Measurements from ENCODE around the gene GPC5. TPM values are rescaled to one million over a fixed set of nuclear protein-coding genes. Genes with fewer than 3 reads are reported as not detected.

The GPC5 gene
- total and polyA plus RNA-seq, 4 donors = 0.51 to 22.4 (median 2.0) TPM

DNA sequence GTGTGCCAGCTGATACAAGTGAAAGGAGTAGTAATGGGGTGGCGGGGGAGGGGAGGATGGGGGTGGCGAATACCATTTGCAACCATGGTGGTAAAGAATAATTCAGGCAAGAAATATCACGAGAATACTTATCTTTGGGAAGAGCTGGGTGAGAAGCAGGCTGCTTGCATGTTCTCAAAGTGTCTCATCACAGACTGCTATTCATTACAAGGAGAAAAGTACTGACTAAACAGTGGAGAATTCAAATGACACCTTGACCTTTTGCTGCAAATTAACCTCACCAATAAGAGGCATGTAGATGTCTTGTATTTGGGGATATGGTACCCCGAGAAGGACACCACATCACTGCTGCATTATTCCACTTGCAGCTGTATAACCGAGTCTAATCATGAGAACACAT, 1242.5 kb downstream of the GPC5 start (continued):
- TF ChIP-seq, protein P1, sequence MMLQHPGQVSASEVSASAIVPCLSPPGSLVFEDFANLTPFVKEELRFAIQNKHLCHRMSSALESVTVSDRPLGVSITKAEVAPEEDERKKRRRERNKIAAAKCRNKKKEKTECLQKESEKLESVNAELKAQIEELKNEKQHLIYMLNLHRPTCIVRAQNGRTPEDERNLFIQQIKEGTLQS (IDR thresholded peaks at IDR 0.05) = no peak
- TF ChIP-seq TAF1 (conservative IDR thresholded peaks at IDR 0.05) = no peak
- TF ChIP-seq FOXA2 (IDR thresholded peaks at IDR 0.05) = no peak
- TF ChIP-seq GABPA (IDR thresholded peaks at IDR 0.05 in 1 of 2, conservative IDR thresholded peaks at IDR 0.05 in 1 of 2) = no peak
- TF ChIP-seq RXRA (IDR thresholded peaks at IDR 0.05) = no peak
- TF ChIP-seq RAD21 (IDR thresholded peaks at IDR 0.05) = no peak
- TF ChIP-seq FOXA1 (IDR thresholded peaks at IDR 0.05) = no peak
- TF ChIP-seq JUND (IDR thresholded peaks at IDR 0.05) = no peak
- TF ChIP-seq YY1 (IDR thresholded peaks at IDR 0.05) = no peak

DNA sequence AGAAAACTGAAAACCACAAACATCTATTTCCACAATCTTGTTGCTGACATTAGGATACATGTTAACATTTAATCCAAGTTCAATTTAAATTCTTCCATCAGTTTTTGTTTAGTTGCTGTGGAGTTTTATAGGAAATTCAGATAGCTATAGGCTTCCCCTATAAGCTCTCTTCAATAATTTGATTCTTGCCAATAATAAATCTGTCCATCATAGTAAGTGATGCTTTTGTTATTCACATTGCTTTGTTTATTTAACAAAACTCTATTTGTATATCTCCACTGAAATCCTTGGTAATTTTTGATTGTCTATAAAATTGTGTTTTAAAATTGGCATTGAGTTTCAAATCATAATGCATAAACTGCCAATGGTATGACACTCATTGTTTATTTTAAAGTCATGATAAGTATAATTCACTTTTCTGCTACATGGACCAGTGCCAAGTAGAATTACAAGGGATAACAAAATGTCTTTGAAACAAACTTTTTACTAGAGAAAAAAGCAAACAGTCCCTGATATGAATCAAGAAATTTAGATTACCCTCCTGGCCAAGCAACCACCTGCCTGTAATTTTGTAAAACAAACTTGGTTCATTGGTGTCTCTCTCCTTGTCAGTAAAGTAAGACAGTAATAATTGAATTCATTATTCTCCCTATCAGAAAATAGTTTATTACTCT, 1250.9 kb downstream of the GPC5 start:
- no peak for TF ChIP-seq EGR1 (IDR thresholded peaks at IDR 0.05; ENCODE audit: low read depth in 2 of 2)
- Histone ChIP-seq H3K4me3 (ENCODE audit: low read depth in 1 of 3, low read length in 3 of 3) (no peak overlapping the region), H3K27me3 (ENCODE audit: control insufficient read depth in 4 of 4, insufficient read depth in 4 of 4, low read length in 3 of 4) (no peaks in the 10 kb centered on the region), H3K27ac (ENCODE audit: low read depth in 1 of 2, low read length in 2 of 2) (no peak overlapping the region), H3K9me3 (ENCODE audit: control insufficient read depth in 4 of 4, low read length in 3 of 4) (no peaks in the 10 kb centered on the region), H3K36me3 (ENCODE audit: control insufficient read depth in 4 of 4, insufficient read depth in 3 of 4, low read depth in 1 of 4, low read length in 3 of 4) (no peaks in the 10 kb centered on the region), H3K9ac (ENCODE audit: low read depth in 1 of 2, low read length in 2 of 2) (no peak overlapping the region), H3K4me1 (ENCODE audit: control insufficient read depth in 4 of 4, insufficient read depth in 4 of 4, low read length in 3 of 4) (no peaks in the 10 kb centered on the region)
- DNase-seq (ENCODE audit: low spot score) = no peak

DNA sequence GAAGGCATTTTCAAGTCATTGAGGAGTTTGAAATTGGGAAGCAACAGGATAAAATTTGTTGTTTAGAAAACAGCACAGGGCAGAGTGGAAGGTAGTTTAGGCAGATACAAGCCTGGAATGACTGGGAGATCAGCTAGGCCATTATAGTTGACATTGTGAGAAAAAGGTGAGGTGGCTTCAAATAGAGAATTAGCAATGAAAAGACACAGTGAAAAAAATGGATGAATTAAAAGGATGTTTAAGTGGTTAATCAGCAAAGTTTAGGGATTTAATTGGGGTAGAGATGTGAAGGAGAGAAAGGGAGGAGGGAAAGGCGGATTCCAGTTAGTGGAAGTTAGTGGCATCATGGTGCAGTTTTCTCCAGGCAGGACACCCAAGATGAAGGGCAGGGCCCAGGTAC, 1257.7 kb downstream of the GPC5 start:
- Histone ChIP-seq H3K9ac (ENCODE audit: low read depth in 1 of 2, low read length in 2 of 2) (no peak overlapping the region), H3K4me3 (ENCODE audit: low read depth in 1 of 3, low read length in 3 of 3) (no peak overlapping the region), H3K27me3 (ENCODE audit: control insufficient read depth in 4 of 4, insufficient read depth in 4 of 4, low read length in 3 of 4) (no peaks in the 10 kb centered on the region), H3K4me1 (ENCODE audit: control insufficient read depth in 4 of 4, insufficient read depth in 4 of 4, low read length in 3 of 4) (no peaks in the 10 kb centered on the region), H3K9me3 (ENCODE audit: control insufficient read depth in 4 of 4, low read length in 3 of 4) (no peaks in the 10 kb centered on the region), H3K36me3 (ENCODE audit: control insufficient read depth in 4 of 4, insufficient read depth in 3 of 4, low read depth in 1 of 4, low read length in 3 of 4) (no peaks in the 10 kb centered on the region), H3K27ac (ENCODE audit: low read depth in 1 of 2, low read length in 2 of 2) (no peak overlapping the region)
- WGBS = 83% methylated on average over 1 of the region's 1 CpG
- DNase-seq (ENCODE audit: low spot score) = no peak
- TF ChIP-seq, protein P2, sequence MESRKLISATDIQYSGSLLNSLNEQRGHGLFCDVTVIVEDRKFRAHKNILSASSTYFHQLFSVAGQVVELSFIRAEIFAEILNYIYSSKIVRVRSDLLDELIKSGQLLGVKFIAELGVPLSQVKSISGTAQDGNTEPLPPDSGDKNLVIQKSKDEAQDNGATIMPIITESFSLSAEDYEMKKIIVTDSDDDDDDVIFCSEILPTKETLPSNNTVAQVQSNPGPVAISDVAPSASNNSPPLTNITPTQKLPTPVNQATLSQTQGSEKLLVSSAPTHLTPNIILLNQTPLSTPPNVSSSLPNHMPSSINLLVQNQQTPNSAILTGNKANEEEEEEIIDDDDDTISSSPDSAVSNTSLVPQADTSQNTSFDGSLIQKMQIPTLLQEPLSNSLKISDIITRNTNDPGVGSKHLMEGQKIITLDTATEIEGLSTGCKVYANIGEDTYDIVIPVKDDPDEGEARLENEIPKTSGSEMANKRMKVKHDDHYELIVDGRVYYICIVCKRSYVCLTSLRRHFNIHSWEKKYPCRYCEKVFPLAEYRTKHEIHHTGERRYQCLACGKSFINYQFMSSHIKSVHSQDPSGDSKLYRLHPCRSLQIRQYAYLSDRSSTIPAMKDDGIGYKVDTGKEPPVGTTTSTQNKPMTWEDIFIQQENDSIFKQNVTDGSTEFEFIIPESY (IDR thresholded peaks at IDR 0.05) = no peak
- TF ChIP-seq YY1 (IDR thresholded peaks at IDR 0.05) (no peak), HNF4A (conservative IDR thresholded peaks at IDR 0.05) (no peak)

DNA sequence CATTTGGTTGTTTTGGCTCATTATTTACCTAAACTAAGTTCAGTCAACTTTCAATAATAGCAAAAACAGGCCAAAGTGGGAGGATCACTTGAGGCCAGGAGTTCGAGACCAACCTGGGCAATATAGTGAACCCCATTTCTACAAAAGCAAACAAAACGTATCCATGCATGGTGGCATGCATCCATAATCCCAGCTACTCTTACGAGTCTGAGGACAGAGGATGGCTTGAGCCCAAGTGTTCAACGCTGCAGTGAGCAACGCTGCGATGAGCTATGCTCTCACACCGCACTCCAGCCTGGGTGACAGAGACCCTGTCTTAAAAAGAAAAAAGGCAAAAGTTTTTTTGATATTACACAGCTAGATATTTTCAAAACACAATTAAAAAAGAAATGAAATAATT, 1258.2 kb downstream of the GPC5 start:
- Histone ChIP-seq H3K9ac (ENCODE audit: low read depth in 1 of 2, low read length in 2 of 2) (no peak overlapping the region), H3K27me3 (ENCODE audit: control insufficient read depth in 4 of 4, insufficient read depth in 4 of 4, low read length in 3 of 4) (no peaks in the 10 kb centered on the region), H3K36me3 (ENCODE audit: control insufficient read depth in 4 of 4, insufficient read depth in 3 of 4, low read depth in 1 of 4, low read length in 3 of 4) (no peaks in the 10 kb centered on the region), H3K27ac (ENCODE audit: low read depth in 1 of 2, low read length in 2 of 2) (no peak overlapping the region), H3K4me3 (ENCODE audit: low read depth in 1 of 3, low read length in 3 of 3) (no peak overlapping the region), H3K9me3 (ENCODE audit: control insufficient read depth in 4 of 4, low read length in 3 of 4) (no peaks in the 10 kb centered on the region), H3K4me1 (ENCODE audit: control insufficient read depth in 4 of 4, insufficient read depth in 4 of 4, low read length in 3 of 4) (no peaks in the 10 kb centered on the region)
- DNase-seq (ENCODE audit: low spot score) = no peak
- no peak for TF ChIP-seq HNF4A (conservative IDR thresholded peaks at IDR 0.05)
- TF ChIP-seq, protein P3, sequence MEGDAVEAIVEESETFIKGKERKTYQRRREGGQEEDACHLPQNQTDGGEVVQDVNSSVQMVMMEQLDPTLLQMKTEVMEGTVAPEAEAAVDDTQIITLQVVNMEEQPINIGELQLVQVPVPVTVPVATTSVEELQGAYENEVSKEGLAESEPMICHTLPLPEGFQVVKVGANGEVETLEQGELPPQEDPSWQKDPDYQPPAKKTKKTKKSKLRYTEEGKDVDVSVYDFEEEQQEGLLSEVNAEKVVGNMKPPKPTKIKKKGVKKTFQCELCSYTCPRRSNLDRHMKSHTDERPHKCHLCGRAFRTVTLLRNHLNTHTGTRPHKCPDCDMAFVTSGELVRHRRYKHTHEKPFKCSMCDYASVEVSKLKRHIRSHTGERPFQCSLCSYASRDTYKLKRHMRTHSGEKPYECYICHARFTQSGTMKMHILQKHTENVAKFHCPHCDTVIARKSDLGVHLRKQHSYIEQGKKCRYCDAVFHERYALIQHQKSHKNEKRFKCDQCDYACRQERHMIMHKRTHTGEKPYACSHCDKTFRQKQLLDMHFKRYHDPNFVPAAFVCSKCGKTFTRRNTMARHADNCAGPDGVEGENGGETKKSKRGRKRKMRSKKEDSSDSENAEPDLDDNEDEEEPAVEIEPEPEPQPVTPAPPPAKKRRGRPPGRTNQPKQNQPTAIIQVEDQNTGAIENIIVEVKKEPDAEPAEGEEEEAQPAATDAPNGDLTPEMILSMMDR (IDR thresholded peaks at IDR 0.05; ENCODE audit: low read depth, low read length, missing input control) = no peak
- TF ChIP-seq GABPA (IDR thresholded peaks at IDR 0.05 in 1 of 2, conservative IDR thresholded peaks at IDR 0.05 in 1 of 2) = no peak
- TF ChIP-seq, protein P4, sequence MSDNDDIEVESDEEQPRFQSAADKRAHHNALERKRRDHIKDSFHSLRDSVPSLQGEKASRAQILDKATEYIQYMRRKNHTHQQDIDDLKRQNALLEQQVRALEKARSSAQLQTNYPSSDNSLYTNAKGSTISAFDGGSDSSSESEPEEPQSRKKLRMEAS (IDR thresholded peaks at IDR 0.05) = no peak
- 88% methylated on average over 7 of the region's 7 CpGs for WGBS
